ENCODE measurements around the gene DYNC2I2. TPM values are rescaled to one million over a fixed set of nuclear protein-coding genes. Genes with fewer than 3 reads are reported as not detected.

Gene DYNC2I2
- total RNA-seq, 5 donors from 2014 or later (not counting 1 experiment from before 2014, with no cell fraction given) = 4.1 to 10.5 (median 8.0) TPM

- Histone ChIP-seq H3K4me1 (ENCODE audit: control insufficient read depth in 1 of 2, extremely low read depth in 1 of 2, insufficient read depth in 2 of 2, low read length in 2 of 2) (no peaks in the 10 kb centered on the region), H3K9me3 (no peaks in the 10 kb centered on the region), H3K36me3 (ENCODE audit: control insufficient read depth in 2 of 2, extremely low read depth in 1 of 2, insufficient read depth in 1 of 2, low read length in 1 of 2) (peaks cover 39 to 71% of the 10 kb centered on the region in 2 donors), H3K27me3 (replicated peaks in 1 of 2; ENCODE audit: control insufficient read depth in 2 of 2, extremely low read depth in 1 of 2, insufficient read depth in 2 of 2, low read length in 1 of 2) (no peaks in the 10 kb centered on the region), H3K27ac (ENCODE audit: low read length) (no peak overlapping the region), H3K4me3 (ENCODE audit: control insufficient read depth in 1 of 2, extremely low read depth in 1 of 2, low read length in 1 of 2) (no peak overlapping the region)
- Mint-ChIP-seq H3K36me3 (peaks cover 26% of the 10 kb centered on the region), H3K4me1 (no peaks in the 10 kb centered on the region), H3K27me3 (no peaks in the 10 kb centered on the region), H3K9me3 (no peaks in the 10 kb centered on the region), H3K27ac (no peak overlapping the region), H3K4me3 (no peak overlapping the region)
- ChIA-PET POLR2A (interaction anchor here in 1 of 2 donors (0.6 kb wide), 1 partner anchor 10 kb away, joined by 3 read pairs; no protein-coding TSS in a partner anchor), CTCF (no interaction called here)
- DNase-seq (no peak), ATAC-seq (replicated peaks in 1 of 4) (no peak)
- 97% methylated on average over 9 of the region's 10 CpGs for WGBS (ENCODE audit: insufficient coverage)
Observed at GRCh38 chr9:128632066-128632465, 24.6 kb downstream of the DYNC2I2 start.

- Mint-ChIP-seq H3K27ac (no peak overlapping the region), H3K27me3 (no peaks in the 10 kb centered on the region), H3K9me3 (no peaks in the 10 kb centered on the region), H3K4me3 (no peak overlapping the region), H3K4me1 (no peaks in the 10 kb centered on the region), H3K36me3 (peaks cover 26% of the 10 kb centered on the region)
- ChIA-PET CTCF (no interaction called here), POLR2A (interaction anchor here in 1 of 2 donors (0.6 kb wide), 1 partner anchor 10 kb away, joined by 3 read pairs; no protein-coding TSS in a partner anchor)
- ATAC-seq (replicated peaks in 1 of 4) (no peak), DNase-seq (no peak)
- H3K4me3 ChIP-seq (ENCODE audit: control insufficient read depth in 1 of 2, extremely low read depth in 1 of 2, low read length in 1 of 2) = no peak overlapping the region
- no peak overlapping the region for H3K27ac ChIP-seq (ENCODE audit: low read length)
- H3K27me3 ChIP-seq (replicated peaks in 1 of 2; ENCODE audit: control insufficient read depth in 2 of 2, extremely low read depth in 1 of 2, insufficient read depth in 2 of 2, low read length in 1 of 2) = no peaks in the 10 kb centered on the region
- peaks cover 41 to 76% of the 10 kb centered on the region in 2 donors for H3K36me3 ChIP-seq (ENCODE audit: control insufficient read depth in 2 of 2, extremely low read depth in 1 of 2, insufficient read depth in 1 of 2, low read length in 1 of 2)
- H3K4me1 ChIP-seq (ENCODE audit: control insufficient read depth in 1 of 2, extremely low read depth in 1 of 2, insufficient read depth in 2 of 2, low read length in 2 of 2) = no peaks in the 10 kb centered on the region
- no peaks in the 10 kb centered on the region for H3K9me3 ChIP-seq
- WGBS (ENCODE audit: insufficient coverage) = 100% methylated on average over 1 of the region's 9 CpGs
Observed at GRCh38 chr9:128631636-128632035, 25.0 kb downstream of the DYNC2I2 start.

- Mint-ChIP-seq H3K27me3 (no peaks in the 10 kb centered on the region), H3K36me3 (peaks cover 38% of the 10 kb centered on the region), H3K9me3 (no peaks in the 10 kb centered on the region), H3K4me3 (no peak overlapping the region), H3K27ac (no peak overlapping the region), H3K4me1 (no peaks in the 10 kb centered on the region)
- Histone ChIP-seq H3K9me3 (no peaks in the 10 kb centered on the region), H3K4me1 (ENCODE audit: control insufficient read depth in 1 of 2, extremely low read depth in 1 of 2, insufficient read depth in 2 of 2, low read length in 2 of 2) (no peaks in the 10 kb centered on the region), H3K36me3 (ENCODE audit: control insufficient read depth in 2 of 2, extremely low read depth in 1 of 2, insufficient read depth in 1 of 2, low read length in 1 of 2) (peaks cover 51 to 92% of the 10 kb centered on the region in 2 donors), H3K4me3 (ENCODE audit: control insufficient read depth in 1 of 2, extremely low read depth in 1 of 2, low read length in 1 of 2) (no peak overlapping the region), H3K27ac (ENCODE audit: low read length) (no peak overlapping the region), H3K27me3 (replicated peaks in 1 of 2; ENCODE audit: control insufficient read depth in 2 of 2, extremely low read depth in 1 of 2, insufficient read depth in 2 of 2, low read length in 1 of 2) (no peaks in the 10 kb centered on the region)
- POLR2A ChIA-PET = no interaction called here
- 76% methylated on average over 5 of the region's 9 CpGs for WGBS (ENCODE audit: insufficient coverage)
- DNase-seq (no peak), ATAC-seq (replicated peaks in 1 of 4) (no peak)
- CTCF ChIA-PET = no interaction called here
Observed at GRCh38 chr9:128629852-128630545, 26.6 kb downstream of the DYNC2I2 start.

GRCh38 chr9:128629136-128629535 is 27.5 kb downstream of the DYNC2I2 start:
- no peak overlapping the region for H3K27ac Mint-ChIP-seq
- Histone ChIP-seq H3K27ac (ENCODE audit: low read length) (no peak overlapping the region), H3K4me1 (ENCODE audit: control insufficient read depth in 1 of 2, extremely low read depth in 1 of 2, insufficient read depth in 2 of 2, low read length in 2 of 2) (no peaks in the 10 kb centered on the region), H3K36me3 (ENCODE audit: control insufficient read depth in 2 of 2, extremely low read depth in 1 of 2, insufficient read depth in 1 of 2, low read length in 1 of 2) (peaks cover 56 to 98% of the 10 kb centered on the region in 2 donors), H3K9me3 (no peaks in the 10 kb centered on the region), H3K4me3 (ENCODE audit: control insufficient read depth in 1 of 2, extremely low read depth in 1 of 2, low read length in 1 of 2) (no peak overlapping the region), H3K27me3 (replicated peaks in 1 of 2; ENCODE audit: control insufficient read depth in 2 of 2, extremely low read depth in 1 of 2, insufficient read depth in 2 of 2, low read length in 1 of 2) (no peaks in the 10 kb centered on the region)
- H3K36me3 Mint-ChIP-seq = peaks cover 45% of the 10 kb centered on the region
- no peaks in the 10 kb centered on the region for H3K4me1 Mint-ChIP-seq
- H3K9me3 Mint-ChIP-seq = no peaks in the 10 kb centered on the region
- no peak overlapping the region for H3K4me3 Mint-ChIP-seq
- WGBS (ENCODE audit: insufficient coverage) = 94% methylated on average over 8 of the region's 10 CpGs
- no peak for DNase-seq
- no peak for ATAC-seq (replicated peaks in 1 of 4)
- no peaks in the 10 kb centered on the region for H3K27me3 Mint-ChIP-seq
- ChIA-PET CTCF (no interaction called here), POLR2A (no interaction called here)

- POLR2A ChIA-PET = no interaction called here
- H3K4me1 Mint-ChIP-seq = no peaks in the 10 kb centered on the region
- no peak for ATAC-seq (replicated peaks in 1 of 4)
- Histone ChIP-seq H3K36me3 (ENCODE audit: control insufficient read depth in 2 of 2, extremely low read depth in 1 of 2, insufficient read depth in 1 of 2, low read length in 1 of 2) (peaks cover 56 to 96% of the 10 kb centered on the region in 2 donors), H3K27ac (ENCODE audit: low read length) (no peak overlapping the region), H3K9me3 (no peaks in the 10 kb centered on the region), H3K27me3 (replicated peaks in 1 of 2; ENCODE audit: control insufficient read depth in 2 of 2, extremely low read depth in 1 of 2, insufficient read depth in 2 of 2, low read length in 1 of 2) (no peaks in the 10 kb centered on the region), H3K4me3 (ENCODE audit: control insufficient read depth in 1 of 2, extremely low read depth in 1 of 2, low read length in 1 of 2) (no peak overlapping the region), H3K4me1 (ENCODE audit: control insufficient read depth in 1 of 2, extremely low read depth in 1 of 2, insufficient read depth in 2 of 2, low read length in 2 of 2) (no peaks in the 10 kb centered on the region)
- CTCF ChIA-PET = no interaction called here
- H3K36me3 Mint-ChIP-seq = peaks cover 47% of the 10 kb centered on the region
- no peak overlapping the region for H3K27ac Mint-ChIP-seq
- H3K27me3 Mint-ChIP-seq = no peaks in the 10 kb centered on the region
- H3K9me3 Mint-ChIP-seq = no peaks in the 10 kb centered on the region
- H3K4me3 Mint-ChIP-seq = no peak overlapping the region
- DNase-seq = no peak
- 91% methylated on average over 14 of the region's 17 CpGs for WGBS (ENCODE audit: insufficient coverage)
Observed at GRCh38 chr9:128628471-128629048, 28.1 kb downstream of the DYNC2I2 start.

- Mint-ChIP-seq H3K36me3 (peaks cover 44% of the 10 kb centered on the region), H3K27ac (no peak overlapping the region)
- POLR2A ChIA-PET = interaction anchor here in 1 of 2 donors (0.6 kb wide), 1 partner anchor 34 kb away, joined by 5 read pairs; no protein-coding TSS in a partner anchor
Observed at GRCh38 chr9:128627906-128628305, 28.7 kb downstream of the DYNC2I2 start.

More at GRCh38 chr9:128627906-128628305, 28.7 kb downstream of the DYNC2I2 start:
- H3K9me3 Mint-ChIP-seq = no peaks in the 10 kb centered on the region
- H3K27me3 Mint-ChIP-seq = no peaks in the 10 kb centered on the region
- CTCF ChIA-PET = no interaction called here
- Histone ChIP-seq H3K4me3 (ENCODE audit: control insufficient read depth in 1 of 2, extremely low read depth in 1 of 2, low read length in 1 of 2) (no peak overlapping the region), H3K4me1 (ENCODE audit: control insufficient read depth in 1 of 2, extremely low read depth in 1 of 2, insufficient read depth in 2 of 2, low read length in 2 of 2) (no peaks in the 10 kb centered on the region), H3K9me3 (no peaks in the 10 kb centered on the region), H3K27me3 (replicated peaks in 1 of 2; ENCODE audit: control insufficient read depth in 2 of 2, extremely low read depth in 1 of 2, insufficient read depth in 2 of 2, low read length in 1 of 2) (no peaks in the 10 kb centered on the region), H3K36me3 (ENCODE audit: control insufficient read depth in 2 of 2, extremely low read depth in 1 of 2, insufficient read depth in 1 of 2, low read length in 1 of 2) (peaks cover 56 to 95% of the 10 kb centered on the region in 2 donors), H3K27ac (ENCODE audit: low read length) (no peak overlapping the region)
- 96% methylated on average over 3 of the region's 13 CpGs for WGBS (ENCODE audit: insufficient coverage)
- ATAC-seq (replicated peaks in 1 of 4) = no peak
- no peak overlapping the region for H3K4me3 Mint-ChIP-seq
- no peaks in the 10 kb centered on the region for H3K4me1 Mint-ChIP-seq
- DNase-seq = no peak
